LNCaP clone FGC (cell line): ENCODE measurements around the gene FNDC8.

Experiments used
- DNase-seq: peaks from one replicate; pipeline ENCODE4 v3.0.0-alpha.2; 2011; ENCODE audit warnings: low read depth
- H3K4me3 ChIP-seq: 2 replicates; pipeline ENCODE4 v1.5.1; 2011; ENCODE audit warnings: mild to moderate bottlenecking, low read depth, low read length, control low read depth
- TF ChIP-seq, protein P1 (sequence below): IDR thresholded peaks from 2 replicates; pipeline ENCODE4 v1.5.1; 2012; ENCODE audit warnings: mild to moderate bottlenecking; ENCODE audit not compliant: control insufficient read depth, insufficient read depth; ENCODE audit errors: extremely low read depth

Gene FNDC8

DNA sequence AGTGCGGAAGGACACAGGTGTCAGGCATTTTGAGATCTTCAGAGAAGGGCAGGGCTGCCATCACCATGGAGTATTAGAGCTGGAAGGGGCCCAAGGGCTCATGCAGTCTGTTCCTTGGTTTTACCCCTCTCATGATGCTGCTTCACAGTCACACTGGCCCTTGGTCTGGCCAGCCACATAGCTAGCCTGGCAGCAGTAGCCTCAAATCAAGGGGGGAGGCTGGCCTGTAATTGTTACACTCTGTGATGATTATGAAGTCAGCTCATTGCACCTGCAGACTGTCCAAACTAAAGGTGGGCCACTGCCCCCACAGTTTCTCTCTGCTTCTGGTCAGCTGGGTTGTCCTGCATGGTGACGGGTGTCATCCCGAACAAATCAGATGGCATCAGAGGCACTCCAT is at the start of gene FNDC8:
FNDC8 (plus strand) TSS at position 301 of the 400 bp plus-strand sequence; CDS start at position 380, 79 bp downstream.
- no peak for DNase-seq
- TF ChIP-seq, protein P1, sequence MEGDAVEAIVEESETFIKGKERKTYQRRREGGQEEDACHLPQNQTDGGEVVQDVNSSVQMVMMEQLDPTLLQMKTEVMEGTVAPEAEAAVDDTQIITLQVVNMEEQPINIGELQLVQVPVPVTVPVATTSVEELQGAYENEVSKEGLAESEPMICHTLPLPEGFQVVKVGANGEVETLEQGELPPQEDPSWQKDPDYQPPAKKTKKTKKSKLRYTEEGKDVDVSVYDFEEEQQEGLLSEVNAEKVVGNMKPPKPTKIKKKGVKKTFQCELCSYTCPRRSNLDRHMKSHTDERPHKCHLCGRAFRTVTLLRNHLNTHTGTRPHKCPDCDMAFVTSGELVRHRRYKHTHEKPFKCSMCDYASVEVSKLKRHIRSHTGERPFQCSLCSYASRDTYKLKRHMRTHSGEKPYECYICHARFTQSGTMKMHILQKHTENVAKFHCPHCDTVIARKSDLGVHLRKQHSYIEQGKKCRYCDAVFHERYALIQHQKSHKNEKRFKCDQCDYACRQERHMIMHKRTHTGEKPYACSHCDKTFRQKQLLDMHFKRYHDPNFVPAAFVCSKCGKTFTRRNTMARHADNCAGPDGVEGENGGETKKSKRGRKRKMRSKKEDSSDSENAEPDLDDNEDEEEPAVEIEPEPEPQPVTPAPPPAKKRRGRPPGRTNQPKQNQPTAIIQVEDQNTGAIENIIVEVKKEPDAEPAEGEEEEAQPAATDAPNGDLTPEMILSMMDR: no peak
- no peak within 1 kb of the TSS for H3K4me3 ChIP-seq

DNA sequence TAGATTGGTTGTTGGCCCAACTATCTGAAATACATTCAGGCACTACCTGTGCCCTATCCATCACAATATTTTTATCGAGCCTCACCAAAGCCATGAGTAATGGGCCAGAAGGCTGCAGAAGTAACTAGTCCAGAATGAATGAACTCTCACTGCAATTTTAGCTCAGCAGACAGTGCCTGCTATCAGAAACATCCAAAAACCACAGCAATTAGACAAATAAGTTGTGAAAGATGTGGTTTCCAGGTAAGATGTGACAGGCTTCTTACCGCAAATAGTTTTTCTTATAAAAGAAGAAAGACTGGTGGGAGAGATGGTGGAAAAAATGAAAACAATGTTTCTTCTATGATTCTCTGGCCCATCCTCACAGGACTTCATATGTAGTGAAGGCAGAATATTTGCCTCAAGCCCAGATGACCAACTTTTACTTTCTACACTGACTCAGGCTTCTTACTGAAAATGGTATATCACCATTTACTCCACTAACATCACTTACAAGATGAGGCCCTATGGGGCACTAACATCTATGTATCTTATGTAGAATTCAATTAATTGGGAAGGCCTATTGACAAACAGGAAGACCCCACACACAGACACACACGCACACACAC is 48.1 kb upstream of the FNDC8 start:
- TF ChIP-seq, protein P1: no peak
- no peak overlapping the region for H3K4me3 ChIP-seq
- DNase-seq: no peak

DNA sequence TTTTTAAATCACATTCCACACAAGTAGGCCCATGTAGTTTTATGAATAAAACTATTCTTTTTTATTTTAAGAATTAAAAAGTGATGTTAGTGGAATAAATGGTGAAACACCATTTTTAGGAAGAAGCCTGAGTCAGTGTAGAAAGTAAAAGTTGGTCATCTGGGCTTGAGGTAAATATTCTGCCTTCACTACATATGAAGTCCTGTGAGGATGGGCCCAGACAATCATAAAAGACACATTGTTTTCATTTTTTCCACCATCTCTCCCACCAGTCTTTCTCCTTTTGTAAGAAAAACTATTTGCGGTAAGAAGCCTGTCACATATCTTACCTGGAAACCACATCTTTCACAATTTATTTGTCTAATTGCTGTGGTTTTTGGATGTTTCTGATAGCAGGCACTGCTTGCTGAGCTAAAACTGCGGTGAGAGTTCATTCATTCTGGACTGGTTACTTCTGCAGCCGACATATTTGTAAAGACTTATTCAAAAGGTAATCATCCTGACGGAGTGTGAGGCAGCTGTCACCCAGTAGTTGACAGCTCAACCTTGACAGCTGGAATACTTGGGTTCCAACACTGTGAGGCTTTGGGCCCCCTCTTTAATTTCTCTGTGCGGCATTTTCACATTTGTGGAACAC is 47.3 kb upstream of the FNDC8 start:
- TF ChIP-seq, protein P1: no peak
- no peak overlapping the region for H3K4me3 ChIP-seq
- no peak for DNase-seq

DNA sequence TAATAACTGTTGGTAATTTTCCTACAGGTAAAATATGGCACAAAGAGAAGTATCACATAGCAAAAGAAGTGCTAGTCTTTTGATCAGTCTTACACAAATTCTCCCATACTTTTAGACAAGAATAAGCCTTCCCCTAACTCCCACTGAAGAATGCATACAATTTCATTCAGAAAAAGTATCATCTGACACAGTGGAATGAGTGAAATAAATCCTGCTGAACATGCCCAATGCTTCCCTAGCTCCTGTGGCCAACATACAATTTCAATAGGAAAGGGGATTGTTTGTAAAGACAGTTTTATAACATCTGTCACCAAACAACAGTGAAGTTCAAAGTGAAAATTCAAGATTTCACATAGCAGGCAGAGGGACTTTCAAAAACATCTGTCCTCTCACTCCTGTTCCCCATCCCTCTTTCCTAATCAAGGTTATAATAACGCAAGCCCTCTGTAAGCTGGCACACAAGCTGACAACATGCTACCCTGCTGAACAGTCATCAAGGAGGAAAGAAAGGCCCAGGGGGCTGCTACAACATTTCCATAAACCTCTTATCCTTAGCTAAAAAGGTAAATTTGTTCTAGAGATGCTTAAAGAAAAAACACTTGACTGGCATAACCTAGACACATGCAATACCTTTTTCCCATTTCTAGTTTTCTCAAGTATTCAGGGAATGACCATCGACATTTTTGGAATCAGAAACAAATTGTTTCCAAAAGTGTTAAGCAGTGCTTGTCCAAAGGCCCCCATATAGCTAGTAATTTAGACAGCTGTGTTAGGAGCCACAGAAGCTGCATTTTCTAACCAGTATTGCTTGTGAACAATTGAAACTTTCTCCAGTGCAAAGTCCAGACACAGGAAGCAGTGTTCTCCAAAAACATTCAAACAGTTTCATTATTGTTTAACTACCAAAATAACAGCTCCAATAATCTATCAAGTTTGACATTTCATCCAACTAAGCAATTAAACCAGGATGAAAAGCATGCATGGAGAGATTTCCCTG is 46.4 kb upstream of the FNDC8 start:
- TF ChIP-seq, protein P1: no peak
- DNase-seq: no peak
- no peak overlapping the region for H3K4me3 ChIP-seq

DNA sequence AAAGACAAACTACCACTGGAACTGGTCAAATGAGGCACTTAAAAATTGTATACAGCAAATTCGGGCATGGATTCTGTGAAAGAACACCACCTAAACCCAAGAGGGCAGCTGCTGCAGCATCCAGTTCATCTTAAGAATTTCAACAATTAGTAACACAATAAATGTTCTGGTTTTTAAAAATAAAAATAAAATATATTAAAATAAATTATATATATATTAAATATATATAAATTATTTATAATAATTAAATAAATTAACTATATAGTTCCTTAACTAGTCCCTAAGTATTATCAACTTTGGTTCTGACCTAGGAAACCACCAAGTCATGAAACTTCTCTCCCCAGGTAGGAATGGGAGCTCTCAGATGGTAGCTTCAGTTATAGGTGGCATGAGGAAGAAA is 44.5 kb upstream of the FNDC8 start:
- DNase-seq: no peak
- H3K4me3 ChIP-seq: no peak overlapping the region
- TF ChIP-seq, protein P1: no peak

DNA sequence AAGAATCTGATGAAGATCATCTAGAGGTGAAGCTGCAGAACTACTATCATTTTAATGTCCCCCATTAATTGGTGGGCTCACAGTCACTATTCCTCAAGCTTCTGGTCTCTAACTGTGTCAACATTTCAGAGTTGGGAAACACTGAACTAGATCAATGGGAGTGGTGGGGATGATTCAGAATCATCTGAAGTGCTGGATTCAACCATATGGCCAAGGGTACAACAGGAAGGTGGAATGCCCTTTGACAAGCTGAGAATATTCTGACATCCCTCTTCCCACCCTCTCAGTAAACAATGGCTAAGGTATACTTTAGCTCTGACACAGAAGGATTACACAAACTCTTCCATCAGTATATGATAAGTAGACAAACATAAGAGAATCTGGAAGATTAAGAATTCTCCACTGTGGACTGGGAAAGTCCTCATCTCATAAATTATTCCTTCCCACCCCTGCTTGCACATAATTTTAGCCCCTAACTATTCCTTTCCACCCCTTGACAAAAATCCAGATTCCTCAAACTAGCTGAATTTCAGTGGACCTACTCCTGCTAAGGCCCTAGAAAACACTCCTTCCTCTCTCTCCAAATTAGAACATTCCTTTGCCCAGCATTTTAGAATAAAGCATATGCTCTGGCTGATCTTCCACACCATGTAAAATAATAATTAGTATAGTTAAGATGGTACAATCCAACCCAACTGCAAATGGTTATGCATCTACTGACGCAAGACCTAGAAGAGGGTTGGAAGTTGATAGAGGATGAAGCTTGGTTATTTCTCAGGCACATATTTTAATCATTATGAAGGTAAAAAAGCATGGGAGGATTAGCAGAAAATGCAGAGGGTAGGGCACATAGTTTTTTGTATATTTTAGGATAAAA is 41.6 kb upstream of the FNDC8 start:
- TF ChIP-seq, protein P1: no peak
- DNase-seq: no peak
- no peak overlapping the region for H3K4me3 ChIP-seq
